A549 (cell line): ENCODE data around the gene NRM. TPM values are rescaled to one million over a fixed set of nuclear protein-coding genes. Genes with fewer than 3 reads are reported as not detected.

Source experiments
- ATAC-seq, 2 experiments: fragments of 200-7000 bp in 1 of 2; fragments of >200 bp in 1 of 2; cut with Nextera tagmentation in 1 of 2; cut with Tn5 transposase in 1 of 2; 3 replicates each; pipeline versions ENCODE4 v1.8.0 to v1.9.1; 2018 to 2020; ENCODE audit warnings: mild to moderate bottlenecking in 1 of 2, moderate library complexity in 1 of 2
- CTCF ChIA-PET: fragments of 300-600 bp; sonication (Branson Sonifier 250); formaldehyde crosslinking; extraction: SDS; loops from one replicate; lab custom pipeline; 2021; ENCODE audit warnings: antibody characterized with exemption, inconsistent platforms; lab: Yijun Ruan, JAX
- POLR2A ChIA-PET: fragments of 350-600 bp; formaldehyde crosslinking; extraction: SDS; loops from one replicate; lab custom pipeline; 2021; ENCODE audit warnings: antibody characterized with exemption, inconsistent platforms; lab: Yijun Ruan, JAX
- DNase-seq, 2 experiments: peaks; one replicate each; pipeline versions ENCODE4 v3.0.0 to v3.0.0-alpha.2; 2011 to 2016; ENCODE audit warnings: low read depth in 1 of 2, low spot score in 1 of 2
- FAIRE-seq: peaks from 2 replicates; lab custom pipeline; 2011; peaks lifted over from hg19 to GRCh38; lab: Jason Lieb, UNC
- H3K27ac ChIP-seq, 2 experiments: fragments of >200 bp; sonication (Bioruptor Twin); formaldehyde crosslinking; 3 replicates each; pipeline ENCODE4 v1.5.1; 2016 to 2017
- H3K4me1 ChIP-seq: fragments of >200 bp; sonication (Bioruptor Twin); formaldehyde crosslinking; 3 replicates; pipeline ENCODE4 v1.6.1; 2016
- H3K4me2 ChIP-seq: fragments of >200 bp; sonication (Bioruptor Twin); formaldehyde crosslinking; 3 replicates; pipeline ENCODE4 v1.6.1; 2016
- H3K4me3 ChIP-seq: fragments of >200 bp; sonication (Bioruptor Twin); formaldehyde crosslinking; 3 replicates; pipeline ENCODE4 v1.5.1; 2016
- H3K9me3 ChIP-seq: fragments of >200 bp; sonication (Bioruptor Twin); formaldehyde crosslinking; 3 replicates; pipeline ENCODE4 v1.6.1; 2016
- CBX2 ChIP-seq: fragments of 200-600 bp; sonication (generic); IDR thresholded peaks from 2 replicates; pipeline ENCODE4 v1.6.1; 2016; ENCODE audit warnings: low read depth, mild to moderate bottlenecking, borderline replicate concordance
- CEBPB ChIP-seq, 2 experiments: fragments of >200 bp in 1 of 2; sonication (Bioruptor Twin) in 1 of 2; formaldehyde crosslinking in 1 of 2; IDR thresholded peaks; 2 replicates each; pipeline ENCODE4 v1.6.1; 2012 to 2016
- CHD2 ChIP-seq: fragments of 150-350 bp; IDR thresholded peaks from 2 replicates; pipeline ENCODE4 v1.6.1; 2014; ENCODE audit warnings: low read length; ENCODE audit not compliant: partially characterized antibody
- CHD4 ChIP-seq: fragments of 200-600 bp; sonication (generic); IDR thresholded peaks from 2 replicates; pipeline ENCODE4 v1.6.1; 2016; ENCODE audit warnings: antibody characterized with exemption, mild to moderate bottlenecking, borderline replicate concordance
- EHF ChIP-seq: fragments of 250-450 bp; sonication (Bioruptor Pico); IDR thresholded peaks from 2 replicates; pipeline ENCODE4 v1.5.0; 2020; ENCODE audit warnings: mild to moderate bottlenecking
- EHMT2 ChIP-seq: fragments of 200-600 bp; sonication (generic); IDR thresholded peaks from 2 replicates; pipeline ENCODE4 v1.6.1; 2016; ENCODE audit warnings: antibody characterized with exemption, low read depth, mild to moderate bottlenecking, moderate library complexity
- FOSL2 ChIP-seq, 2 experiments: fragments of 450-650 bp in 1 of 2; fragments of >200 bp in 1 of 2; sonication (Bioruptor Twin) in 1 of 2; formaldehyde crosslinking; IDR thresholded peaks; 2 replicates each; pipeline versions ENCODE4 v1.5.0 to v1.6.1; 2016 to 2020; ENCODE audit warnings: mild to moderate bottlenecking in 1 of 2, moderate library complexity in 1 of 2
- HDAC2 ChIP-seq: fragments of 200-600 bp; sonication (generic); IDR thresholded peaks from 2 replicates; pipeline ENCODE4 v1.6.1; 2016
- HOXA7 ChIP-seq: fragments of 250-450 bp; sonication (Bioruptor Pico); IDR thresholded peaks from 2 replicates; pipeline ENCODE4 v1.5.0; 2020; ENCODE audit warnings: mild to moderate bottlenecking, moderate library complexity
- JUN ChIP-seq, 2 experiments: fragments of >200 bp; sonication (Bioruptor Twin); formaldehyde crosslinking; IDR thresholded peaks; 2 replicates in 1 of 2; 3 replicates in 1 of 2; pipeline ENCODE4 v1.6.1; 2016 to 2017
- KDM1A ChIP-seq: fragments of 200-600 bp; sonication (generic); IDR thresholded peaks from 2 replicates; pipeline ENCODE4 v1.6.1; 2016; ENCODE audit warnings: low read depth, mild to moderate bottlenecking
- KDM5A ChIP-seq: fragments of 200-600 bp; sonication (generic); IDR thresholded peaks from 2 replicates; pipeline ENCODE4 v1.6.1; 2016; ENCODE audit warnings: antibody characterized with exemption, mild to moderate bottlenecking
- MAFK ChIP-seq: fragments of 450-650 bp; IDR thresholded peaks from 2 replicates; pipeline ENCODE4 v1.6.1; 2014; ENCODE audit not compliant: partially characterized antibody
- MAZ ChIP-seq: fragments of 150-350 bp; IDR thresholded peaks from 2 replicates; pipeline ENCODE4 v1.6.1; 2014; ENCODE audit warnings: antibody characterized with exemption, low read depth, low read length, borderline replicate concordance
- MYC ChIP-seq: IDR thresholded peaks from 2 replicates; pipeline ENCODE4 v1.6.1; 2012; ENCODE audit warnings: mild to moderate bottlenecking, inconsistent platforms, low read length, improper control_type of control experiment, borderline replicate concordance
- POLR2A ChIP-seq: IDR thresholded peaks from 2 replicates; pipeline ENCODE4 v1.6.1; 2012; ENCODE audit warnings: mild to moderate bottlenecking, low read length
- RARB ChIP-seq: fragments of 250-450 bp; sonication (Bioruptor Pico); IDR thresholded peaks from 2 replicates; pipeline ENCODE4 v1.8.0; 2021; ENCODE audit warnings: mild to moderate bottlenecking, moderate library complexity
- SMC3 ChIP-seq: fragments of >200 bp; sonication (Bioruptor Twin); formaldehyde crosslinking; IDR thresholded peaks from 3 replicates; pipeline ENCODE4 v1.6.1; 2018; ENCODE audit warnings: inconsistent platforms
- TFCP2L1 ChIP-seq: fragments of 250-450 bp; sonication (Bioruptor Pico); IDR thresholded peaks from 2 replicates; pipeline ENCODE4 v1.5.0; 2021; ENCODE audit warnings: mild to moderate bottlenecking
- ZC3H11A ChIP-seq: fragments of 450-650 bp; IDR thresholded peaks from 2 replicates; pipeline ENCODE4 v1.6.1; 2014; ENCODE audit warnings: antibody characterized with exemption, mild to moderate bottlenecking
- ZSCAN20 ChIP-seq: fragments of 250-450 bp; sonication (Bioruptor Pico); IDR thresholded peaks from 2 replicates; pipeline ENCODE4 v1.8.0; 2022; ENCODE audit warnings: mild to moderate bottlenecking, moderate library complexity
- WGBS: methylation state at CpG from one replicate; pipeline ENCODE4 v1.1.6; 2017; ENCODE audit errors: missing lambda C conversion rate; 5-methylcytosine and 5-hydroxymethylcytosine counted together
- polyA plus RNA-seq, 4 experiments: library from polyadenylated mRNA; depleted of rRNA in 3 of 4; stranded (reverse); fragments of >200 nt; fragmentation: RNase III in 1 of 4; extraction: RNeasy Plus Mini Kit Qiagen cat#74134 plus additional on column Dnase treatment in 1 of 4; gene quantifications; 2 replicates in 3 of 4; 3 replicates in 1 of 4; pipeline ENCODE4 v1.2.3, GENCODE V29; 2011 to 2017
- TF ChIP-seq, protein P1 (sequence below): fragments of >200 bp; sonication (Bioruptor Twin); formaldehyde crosslinking; IDR thresholded peaks from 3 replicates; pipeline ENCODE4 v1.6.1; 2016
- TF ChIP-seq, protein P2 (sequence below): fragments of 150-350 bp; IDR thresholded peaks from 2 replicates; pipeline ENCODE4 v1.6.1; 2014; ENCODE audit warnings: low read depth, mild to moderate bottlenecking, low read length

NRM gene
- polyA plus RNA-seq, 2 of the 4 experiments (the other 2 are of a cell fraction), result 11.3 to 13.0 TPM

DNA sequence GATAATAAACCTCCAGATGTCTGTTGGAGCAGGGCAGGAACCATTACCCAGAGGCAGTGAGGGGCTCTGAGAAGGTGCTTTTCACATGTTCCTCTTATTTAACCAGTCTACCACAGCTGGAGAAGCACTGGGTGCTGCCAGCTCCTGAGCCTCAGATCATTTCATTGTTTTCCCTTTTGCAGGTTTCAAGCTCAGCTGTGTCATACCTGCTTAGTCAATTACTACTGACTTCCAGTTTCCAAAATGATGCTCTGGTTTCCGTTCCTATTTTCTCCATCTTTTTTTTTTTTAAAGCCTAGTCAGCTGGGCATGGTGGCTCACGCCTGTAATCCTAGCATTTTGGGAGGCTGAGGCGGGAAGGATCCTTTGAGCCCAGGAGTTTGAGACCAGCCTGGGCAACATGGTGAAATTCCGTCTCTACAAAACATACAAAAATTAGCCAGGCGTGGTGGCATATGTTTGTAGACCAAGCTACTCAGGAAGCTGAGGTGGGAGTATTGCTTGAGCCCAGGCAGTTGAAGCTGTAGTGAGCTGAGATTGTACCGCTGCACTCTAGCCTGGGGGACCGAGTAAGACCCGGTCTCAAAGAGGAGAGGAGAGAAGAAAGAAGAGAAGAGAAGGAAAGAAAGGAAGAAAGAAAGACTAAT, 45.0 kb upstream of the NRM start:
- no peak for TF ChIP-seq POLR2A
- no peak for TF ChIP-seq ZSCAN20 (CRISPR knock-in tag)
- no peak for TF ChIP-seq CHD2
- no peak for TF ChIP-seq SMC3
- no peak for TF ChIP-seq ZC3H11A
- TF ChIP-seq HOXA7 (CRISPR knock-in tag), result no peak
- TF ChIP-seq EHF, result no peak
- no peak for TF ChIP-seq CHD4
- TF ChIP-seq MAZ, result no peak
- no peak for TF ChIP-seq MYC
- TF ChIP-seq, protein P1, sequence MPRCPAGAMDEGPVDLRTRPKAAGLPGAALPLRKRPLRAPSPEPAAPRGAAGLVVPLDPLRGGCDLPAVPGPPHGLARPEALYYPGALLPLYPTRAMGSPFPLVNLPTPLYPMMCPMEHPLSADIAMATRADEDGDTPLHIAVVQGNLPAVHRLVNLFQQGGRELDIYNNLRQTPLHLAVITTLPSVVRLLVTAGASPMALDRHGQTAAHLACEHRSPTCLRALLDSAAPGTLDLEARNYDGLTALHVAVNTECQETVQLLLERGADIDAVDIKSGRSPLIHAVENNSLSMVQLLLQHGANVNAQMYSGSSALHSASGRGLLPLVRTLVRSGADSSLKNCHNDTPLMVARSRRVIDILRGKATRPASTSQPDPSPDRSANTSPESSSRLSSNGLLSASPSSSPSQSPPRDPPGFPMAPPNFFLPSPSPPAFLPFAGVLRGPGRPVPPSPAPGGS, result no peak
- no peak for TF ChIP-seq TFCP2L1 (CRISPR knock-in tag)
- TF ChIP-seq KDM1A, result no peak
- no peak for TF ChIP-seq HDAC2
- ATAC-seq (no peak), FAIRE-seq (no peak), DNase-seq (no peak)
- no peaks in the 10 kb centered on the region for H3K9me3 ChIP-seq
- CTCF ChIA-PET, result interaction anchor here (0.9 to 1.5 kb wide), 2 partner anchors 13 to 86 kb away, joined by 4 to 5 read pairs; no protein-coding TSS in a partner anchor
- H3K4me1 ChIP-seq, result peaks cover 36% of the 10 kb centered on the region
- H3K4me3 ChIP-seq, result no peak overlapping the region
- H3K4me2 ChIP-seq, result no peak overlapping the region
- no peak overlapping the region for H3K27ac ChIP-seq
- 88% methylated on average over 8 of the region's 8 CpGs for WGBS
- POLR2A ChIA-PET, result no interaction called here

DNA sequence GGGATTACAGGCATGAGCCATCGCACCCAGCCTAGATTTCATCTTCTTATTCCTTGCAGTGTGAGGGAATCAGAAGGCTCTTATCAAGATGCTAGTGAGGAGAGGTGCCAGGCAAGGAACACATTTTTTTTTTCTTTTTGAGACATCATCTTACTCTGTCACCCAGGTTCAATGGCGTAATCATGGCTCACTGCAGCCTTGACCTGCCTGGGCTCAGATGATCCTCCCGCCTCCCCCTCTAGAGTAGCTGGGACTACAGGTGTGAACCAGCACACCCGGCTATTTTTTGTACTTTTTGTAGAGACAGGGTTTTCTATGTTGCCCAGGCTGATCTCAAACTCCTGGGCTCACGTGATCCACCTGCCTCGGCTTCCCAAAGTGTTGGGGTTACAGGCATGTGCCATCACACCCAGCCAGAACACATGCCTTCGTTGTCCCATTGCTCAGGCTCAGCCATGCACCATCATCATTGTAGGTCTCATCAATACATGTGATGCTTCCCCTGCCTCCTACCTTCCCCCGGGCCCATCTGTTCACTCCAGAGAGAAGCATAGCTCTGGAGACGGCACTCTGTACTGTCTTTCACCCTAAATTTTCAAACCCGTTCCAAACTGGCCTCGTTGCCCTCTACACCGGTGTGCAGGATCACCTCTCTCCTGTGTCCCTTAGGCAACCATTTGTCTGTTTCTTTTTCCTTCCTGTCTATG, 41.6 kb upstream of the NRM start:
- Histone ChIP-seq H3K9me3 (no peaks in the 10 kb centered on the region), H3K27ac (peak overlapping the region in 1 of 2 experiments; percentile 64; a peak in 1 of 6 replicates), H3K4me3 (no peak overlapping the region), H3K4me1 (peaks cover 18% of the 10 kb centered on the region; the same call in 2 of the 3 replicates), H3K4me2 (no peak overlapping the region)
- ChIA-PET CTCF (interaction anchor here (1.0 to 18.8 kb wide), 9 partner anchors 8 to 157 kb away, joined by 3 to 539 read pairs (median 11); partner anchors contain the start of genes DHX16 and FLOT1), POLR2A (interaction anchor here (0.8 to 1.5 kb wide), 4 partner anchors 9 to 60 kb away, joined by 3 read pairs; partner anchors contain the start of genes DHX16 and FLOT1)
- FAIRE-seq, result no peak
- no peak for ATAC-seq
- 96% methylated on average over 12 of the region's 12 CpGs for WGBS
- DNase-seq, result no peak
- TF ChIP-seq POLR2A (no peak), EHF (no peak), HOXA7 (CRISPR knock-in tag) (no peak), CBX2 (no peak), JUN (IDR thresholded peaks at IDR 0.05) (no peak), FOSL2 (IDR thresholded peaks at IDR 0.05) (no peak), FOSL2 (CRISPR knock-in tag; IDR thresholded peaks at IDR 0.05) (no peak), EHMT2 (no peak), RARB (CRISPR knock-in tag) (no peak), HDAC2 (no peak), CEBPB (IDR thresholded peaks at IDR 0.05) (no peak), MAFK (no peak), TFCP2L1 (CRISPR knock-in tag) (no peak), KDM5A (no peak)
- TF ChIP-seq, protein P1, result no peak
- TF ChIP-seq, protein P2, sequence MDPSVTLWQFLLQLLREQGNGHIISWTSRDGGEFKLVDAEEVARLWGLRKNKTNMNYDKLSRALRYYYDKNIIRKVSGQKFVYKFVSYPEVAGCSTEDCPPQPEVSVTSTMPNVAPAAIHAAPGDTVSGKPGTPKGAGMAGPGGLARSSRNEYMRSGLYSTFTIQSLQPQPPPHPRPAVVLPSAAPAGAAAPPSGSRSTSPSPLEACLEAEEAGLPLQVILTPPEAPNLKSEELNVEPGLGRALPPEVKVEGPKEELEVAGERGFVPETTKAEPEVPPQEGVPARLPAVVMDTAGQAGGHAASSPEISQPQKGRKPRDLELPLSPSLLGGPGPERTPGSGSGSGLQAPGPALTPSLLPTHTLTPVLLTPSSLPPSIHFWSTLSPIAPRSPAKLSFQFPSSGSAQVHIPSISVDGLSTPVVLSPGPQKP, result no peak
